Activated CD8-positive, alpha-beta T cell treated with anti-CD3 and anti-CD28 coated beads for 36 hours (primary cell): ENCODE measurements around the gene TBC1D22A. TPM values are rescaled to one million over a fixed set of nuclear protein-coding genes. Genes with fewer than 3 reads are reported as not detected.

Experiments used
- ATAC-seq: fragments of 200-7000 bp; cut with Tn5 transposase; one replicate; pipeline ENCODE4 v1.10.0; 2021; ENCODE audit warnings: mild to moderate bottlenecking, moderate library complexity
- CTCF ChIA-PET: fragments of 350-600 bp; sonication (Branson Sonifier 250); formaldehyde crosslinking; loops from one replicate; lab custom pipeline; 2021; ENCODE audit warnings: antibody characterized with exemption; lab: Charles Lee
- POLR2A ChIA-PET: fragments of 350-600 bp; sonication (Branson Sonifier 250); formaldehyde crosslinking; loops from one replicate; lab custom pipeline; 2021; ENCODE audit warnings: antibody characterized with exemption; lab: Charles Lee
- DNase-seq: peaks from one replicate; pipeline ENCODE4 v3.0.0-alpha.2; 2020
- H3K27ac Mint-ChIP-seq: one replicate; pipeline ENCODE4 v1.8.0; 2021; ENCODE audit warnings: mild to moderate bottlenecking, mixed read lengths
- H3K27me3 Mint-ChIP-seq: one replicate; pipeline ENCODE4 v1.8.0; 2021; ENCODE audit warnings: mixed read lengths
- H3K36me3 Mint-ChIP-seq: one replicate; pipeline ENCODE4 v1.8.0; 2021; ENCODE audit warnings: low read depth, mixed read lengths
- H3K4me1 Mint-ChIP-seq: one replicate; pipeline ENCODE4 v1.8.0; 2021; ENCODE audit warnings: low read depth, mixed read lengths
- H3K4me3 Mint-ChIP-seq: one replicate; pipeline ENCODE4 v1.8.0; 2021; ENCODE audit warnings: mild to moderate bottlenecking, moderate library complexity, mixed read lengths
- H3K9me3 Mint-ChIP-seq: one replicate; pipeline ENCODE4 v1.8.0; 2021; ENCODE audit warnings: mixed read lengths
- CTCF ChIP-seq: fragments of 200-600 bp; IDR thresholded peaks from one replicate; pipeline ENCODE4 v1.8.0; 2022; ENCODE audit warnings: antibody characterized with exemption, mild to moderate bottlenecking
- intact Hi-C: fragments of 100-400 bp; cut with micrococcal nuclease; formaldehyde crosslinking; loops from one replicate; pipeline ENCODE4 v1.10.0; 2022
- total RNA-seq, 2 experiments: library from RNA; stranded (reverse); gene quantifications; one replicate each; pipeline ENCODE4 v1.2.3, GENCODE V29; 2021

Gene TBC1D22A
- total RNA-seq, 2 experiments from 2014 or later: 41.0 to 42.8 TPM

GRCh38 chr22:47031628-47031915 lies 269.1 kb downstream of the TBC1D22A start:
- Mint-ChIP-seq H3K4me3 (no peak overlapping the region), H3K4me1 (peaks cover under 1% of the 10 kb centered on the region), H3K27ac (no peak overlapping the region), H3K9me3 (no peaks in the 10 kb centered on the region), H3K27me3 (no peaks in the 10 kb centered on the region), H3K36me3 (no peaks in the 10 kb centered on the region)
- no peak for TF ChIP-seq CTCF
- no peak for DNase-seq
- intact Hi-C loops: no loop called here
- POLR2A ChIA-PET: no interaction called here
- CTCF ChIA-PET: no interaction called here
- no peak for ATAC-seq

- no peak for DNase-seq
Observed at GRCh38 chr22:47032091-47032943, 269.9 kb downstream of the TBC1D22A start.

GRCh38 chr22:47032956-47033647 lies 270.7 kb downstream of the TBC1D22A start:
- ATAC-seq (no peak), DNase-seq (no peak)
- TF ChIP-seq CTCF: no peak
- H3K4me1 Mint-ChIP-seq: no peaks in the 10 kb centered on the region
- intact Hi-C loops: no loop called here
- H3K9me3 Mint-ChIP-seq: no peaks in the 10 kb centered on the region
- POLR2A ChIA-PET: no interaction called here
- H3K27me3 Mint-ChIP-seq: no peaks in the 10 kb centered on the region
- H3K4me3 Mint-ChIP-seq: no peak overlapping the region
- H3K27ac Mint-ChIP-seq: no peak overlapping the region
- CTCF ChIA-PET: no interaction called here
- H3K36me3 Mint-ChIP-seq: peaks cover 1% of the 10 kb centered on the region

More at GRCh38 chr22:47032091-47032943, 269.9 kb downstream of the TBC1D22A start:
- H3K4me1 Mint-ChIP-seq: no peaks in the 10 kb centered on the region
- no peak for TF ChIP-seq CTCF
- no peak for ATAC-seq
- no peak overlapping the region for H3K4me3 Mint-ChIP-seq
- CTCF ChIA-PET: no interaction called here
- no peaks in the 10 kb centered on the region for H3K27me3 Mint-ChIP-seq
- H3K9me3 Mint-ChIP-seq: no peaks in the 10 kb centered on the region
- H3K27ac Mint-ChIP-seq: no peak overlapping the region
- H3K36me3 Mint-ChIP-seq: no peaks in the 10 kb centered on the region
- POLR2A ChIA-PET: no interaction called here
- intact Hi-C loops: no loop called here

GRCh38 chr22:47033648-47034000 lies 271.2 kb downstream of the TBC1D22A start:
- ChIA-PET POLR2A (no interaction called here), CTCF (no interaction called here)
- Mint-ChIP-seq H3K27ac (no peak overlapping the region), H3K27me3 (no peaks in the 10 kb centered on the region), H3K4me3 (no peak overlapping the region), H3K4me1 (no peaks in the 10 kb centered on the region), H3K9me3 (no peaks in the 10 kb centered on the region), H3K36me3 (peaks cover 1% of the 10 kb centered on the region)
- intact Hi-C loops: no loop called here
- ATAC-seq (no peak), DNase-seq (no peak)
- no peak for TF ChIP-seq CTCF

GRCh38 chr22:47034076-47034808 lies 271.8 kb downstream of the TBC1D22A start:
- no peak overlapping the region for H3K4me3 Mint-ChIP-seq
- ChIA-PET CTCF (no interaction called here), POLR2A (no interaction called here)
- H3K27ac Mint-ChIP-seq: no peak overlapping the region
- H3K27me3 Mint-ChIP-seq: no peaks in the 10 kb centered on the region
- intact Hi-C loops: no loop called here
- ATAC-seq (no peak), DNase-seq (no peak)
- H3K36me3 Mint-ChIP-seq: peaks cover 1% of the 10 kb centered on the region
- TF ChIP-seq CTCF: no peak
- H3K9me3 Mint-ChIP-seq: no peaks in the 10 kb centered on the region
- H3K4me1 Mint-ChIP-seq: no peaks in the 10 kb centered on the region
